WERI-Rb-1 (cell line): Measurements from ENCODE around the gene TTLL7.

Source experiments
- DNase-seq: peaks from one replicate; pipeline ENCODE4 v3.0.0-alpha.2; 2020
- H3K27ac ChIP-seq: fragments of 250-450 bp; sonication (Bioruptor Pico); 2 replicates; pipeline ENCODE4 v1.5.1; 2020; ENCODE audit warnings: mild to moderate bottlenecking, moderate library complexity
- H3K27me3 ChIP-seq: fragments of 250-450 bp; sonication (Bioruptor Pico); 2 replicates; pipeline ENCODE4 v1.5.1; 2021; ENCODE audit warnings: mild to moderate bottlenecking, low read depth, moderate library complexity; ENCODE audit not compliant: insufficient read depth, severe bottlenecking
- H3K36me3 ChIP-seq: fragments of 250-450 bp; sonication (Bioruptor Pico); 2 replicates; pipeline ENCODE4 v1.5.1; 2020; ENCODE audit warnings: mild to moderate bottlenecking, moderate library complexity
- H3K4me3 ChIP-seq: 2 replicates; pipeline ENCODE4 v1.5.1; 2011; ENCODE audit warnings: low read depth, mild to moderate bottlenecking, control low read depth, low read length
- H3K9me3 ChIP-seq: fragments of 250-450 bp; sonication (Bioruptor Pico); 2 replicates; pipeline ENCODE4 v1.5.1; 2021; ENCODE audit warnings: mild to moderate bottlenecking, moderate library complexity; ENCODE audit not compliant: severe bottlenecking
- TF ChIP-seq, protein P1 (sequence below): IDR thresholded peaks from 2 replicates; pipeline ENCODE4 v1.5.1; 2011; ENCODE audit warnings: low read depth, mild to moderate bottlenecking, control low read depth, inconsistent platforms, low read length

The TTLL7 gene

DNA sequence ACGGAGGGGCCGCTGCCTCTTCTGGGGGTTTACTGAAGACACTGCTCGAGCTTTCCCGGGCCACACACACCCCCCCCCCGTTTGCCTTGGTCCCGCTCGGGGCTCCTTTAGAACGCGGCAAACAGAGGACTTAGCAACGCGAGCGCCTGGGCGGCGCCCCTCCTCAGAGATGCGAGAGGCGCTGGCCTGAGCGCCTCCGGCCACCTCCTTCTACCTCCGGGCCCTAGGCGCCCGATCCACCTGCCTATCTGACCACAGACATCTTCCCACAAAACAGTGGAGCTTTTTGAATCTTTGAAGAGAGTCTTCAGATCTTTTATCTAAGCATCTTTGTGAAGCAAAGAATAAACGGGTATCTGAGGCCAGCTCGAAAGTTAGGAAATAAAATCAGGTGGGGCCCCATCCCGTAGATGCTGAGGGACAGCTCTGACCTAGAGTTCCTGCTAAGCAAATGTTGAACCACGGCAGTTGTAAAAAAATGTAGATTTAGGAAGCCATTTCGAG, 436 bp upstream of the TTLL7 start:
- H3K9me3 ChIP-seq, result no peaks in the 10 kb centered on the region
- peak overlapping the region; percentile 92 for H3K4me3 ChIP-seq
- TF ChIP-seq, protein P1, sequence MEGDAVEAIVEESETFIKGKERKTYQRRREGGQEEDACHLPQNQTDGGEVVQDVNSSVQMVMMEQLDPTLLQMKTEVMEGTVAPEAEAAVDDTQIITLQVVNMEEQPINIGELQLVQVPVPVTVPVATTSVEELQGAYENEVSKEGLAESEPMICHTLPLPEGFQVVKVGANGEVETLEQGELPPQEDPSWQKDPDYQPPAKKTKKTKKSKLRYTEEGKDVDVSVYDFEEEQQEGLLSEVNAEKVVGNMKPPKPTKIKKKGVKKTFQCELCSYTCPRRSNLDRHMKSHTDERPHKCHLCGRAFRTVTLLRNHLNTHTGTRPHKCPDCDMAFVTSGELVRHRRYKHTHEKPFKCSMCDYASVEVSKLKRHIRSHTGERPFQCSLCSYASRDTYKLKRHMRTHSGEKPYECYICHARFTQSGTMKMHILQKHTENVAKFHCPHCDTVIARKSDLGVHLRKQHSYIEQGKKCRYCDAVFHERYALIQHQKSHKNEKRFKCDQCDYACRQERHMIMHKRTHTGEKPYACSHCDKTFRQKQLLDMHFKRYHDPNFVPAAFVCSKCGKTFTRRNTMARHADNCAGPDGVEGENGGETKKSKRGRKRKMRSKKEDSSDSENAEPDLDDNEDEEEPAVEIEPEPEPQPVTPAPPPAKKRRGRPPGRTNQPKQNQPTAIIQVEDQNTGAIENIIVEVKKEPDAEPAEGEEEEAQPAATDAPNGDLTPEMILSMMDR, result no peak
- peak; percentile 90 for DNase-seq
- H3K27me3 ChIP-seq, result no peaks in the 10 kb centered on the region
- H3K36me3 ChIP-seq, result peaks cover 10% of the 10 kb centered on the region
- peak overlapping the region; percentile 98 for H3K27ac ChIP-seq

DNA sequence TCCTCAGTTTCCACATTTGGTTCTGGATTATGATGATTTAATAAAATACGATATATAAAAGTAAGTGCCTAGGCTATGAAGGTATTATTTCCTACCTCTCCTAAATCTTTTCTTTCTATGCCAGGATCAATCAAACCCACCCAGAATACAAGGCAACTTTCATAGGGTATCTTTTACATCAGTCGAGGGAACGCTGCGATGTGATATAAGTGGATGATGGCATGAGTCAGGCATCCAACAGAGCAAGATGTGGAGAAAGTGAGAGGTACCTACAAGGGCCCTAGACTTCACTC, 781 bp downstream of the TTLL7 start:
- H3K27me3 ChIP-seq, result no peaks in the 10 kb centered on the region
- H3K27ac ChIP-seq, result peak overlapping the region; percentile 98

GRCh38 chr1:83997631-83998030, 1.3 kb downstream of the TTLL7 start:
- no peak overlapping the region for H3K27ac ChIP-seq
- peak overlapping the region; percentile 92 for H3K4me3 ChIP-seq
- TF ChIP-seq, protein P1, result no peak
- no peak for DNase-seq
- H3K9me3 ChIP-seq, result no peaks in the 10 kb centered on the region
- H3K36me3 ChIP-seq, result peaks cover 10% of the 10 kb centered on the region
- H3K27me3 ChIP-seq, result no peaks in the 10 kb centered on the region

More for the DNA sequence above, 781 bp downstream of the TTLL7 start:
- DNase-seq, result no peak
- Histone ChIP-seq H3K4me3 (peak overlapping the region; percentile 92), H3K36me3 (peaks cover 10% of the 10 kb centered on the region), H3K9me3 (no peaks in the 10 kb centered on the region)
- TF ChIP-seq, protein P1, result no peak

GRCh38 chr1:83996621-83997020, 2.3 kb downstream of the TTLL7 start:
- Histone ChIP-seq H3K9me3 (no peaks in the 10 kb centered on the region), H3K36me3 (peaks cover 10% of the 10 kb centered on the region), H3K4me3 (no peak overlapping the region), H3K27ac (no peak overlapping the region), H3K27me3 (no peaks in the 10 kb centered on the region)
- TF ChIP-seq, protein P1, result no peak
- no peak for DNase-seq

- TF ChIP-seq, protein P1, result no peak
- no peak overlapping the region for H3K27ac ChIP-seq
- H3K9me3 ChIP-seq, result no peaks in the 10 kb centered on the region
- DNase-seq, result no peak
- peaks cover 10% of the 10 kb centered on the region for H3K36me3 ChIP-seq
- no peak overlapping the region for H3K4me3 ChIP-seq
- no peaks in the 10 kb centered on the region for H3K27me3 ChIP-seq
Measured at GRCh38 chr1:83996191-83996590, 2.7 kb downstream of the TTLL7 start.

GRCh38 chr1:83995649-83996048, 3.3 kb downstream of the TTLL7 start:
- Histone ChIP-seq H3K27ac (no peak overlapping the region), H3K27me3 (no peaks in the 10 kb centered on the region), H3K9me3 (no peaks in the 10 kb centered on the region), H3K4me3 (no peak overlapping the region), H3K36me3 (peaks cover 13% of the 10 kb centered on the region)
- no peak for DNase-seq
- TF ChIP-seq, protein P1, result no peak
